Aorta (tissue), 5 donors: ENCODE measurements around the gene IL17RD. TPM values are rescaled to one million over a fixed set of nuclear protein-coding genes. Genes with fewer than 3 reads are reported as not detected.

Experiments used
- ATAC-seq: fragments of 200-7000 bp; cut with Tn5 transposase; one replicate; pipeline ENCODE4 v1.9.1; 2022; ENCODE audit warnings: moderate library complexity; ENCODE audit not compliant: low FRiP score
- DNase-seq, 2 donors: peaks; one replicate each; pipeline ENCODE4 v3.0.0-alpha.2; 2020
- H3K27ac ChIP-seq, 2 donors: one replicate each; pipeline ENCODE4 v1.5.1; 2013; ENCODE audit warnings: low read length in 2 of 2, mild to moderate bottlenecking in 2 of 2, moderate library complexity in 2 of 2, control low read depth in 1 of 2, inconsistent platforms in 1 of 2, low read depth in 1 of 2
- H3K27me3 ChIP-seq, 2 donors: one replicate each; pipeline ENCODE4 v1.6.1; 2013; ENCODE audit warnings: control low read depth in 1 of 2, low read length in 1 of 2, mild to moderate bottlenecking in 1 of 2, moderate library complexity in 1 of 2; ENCODE audit not compliant: insufficient read depth in 2 of 2, control insufficient read depth in 1 of 2
- H3K36me3 ChIP-seq, 2 donors: one replicate each; pipeline ENCODE4 v1.6.1; 2013; ENCODE audit warnings: control low read depth in 1 of 2, low read length in 1 of 2, mild to moderate bottlenecking in 1 of 2; ENCODE audit not compliant: insufficient read depth in 2 of 2, control insufficient read depth in 1 of 2
- H3K4me1 ChIP-seq, 2 donors: one replicate each; pipeline ENCODE4 v1.6.1; 2013; ENCODE audit warnings: low read length in 2 of 2, control low read depth in 1 of 2, mild to moderate bottlenecking in 1 of 2, moderate library complexity in 1 of 2; ENCODE audit not compliant: insufficient read depth in 2 of 2, control insufficient read depth in 1 of 2
- H3K4me3 ChIP-seq, 2 donors: one replicate each; pipeline ENCODE4 v1.5.1; 2013; ENCODE audit warnings: low read length in 2 of 2, control low read depth in 1 of 2, mild to moderate bottlenecking in 1 of 2
- H3K9me3 ChIP-seq: one replicate; pipeline ENCODE4 v1.6.1; 2013; ENCODE audit warnings: mild to moderate bottlenecking, low read length; ENCODE audit not compliant: control insufficient read depth
- WGBS, 2 donors: extraction: QIAGEN DNeasy Blood & Tissue Kit; methylation state at CpG; one replicate each; pipeline ENCODE4 v1.1.7; 2013; 5-methylcytosine and 5-hydroxymethylcytosine counted together
- intact Hi-C, 2 donors: fragments of 100-400 bp; cut with DNase I; formaldehyde crosslinking; loops; one replicate each; pipeline versions ENCODE4 v1.14.2 to v1.15.0; 2022
- long read RNA-seq, 2 donors: library from polyadenylated mRNA; unstranded; transcript quantifications; one replicate each; pipeline ENCODE4 v2.0.0, GENCODE V29; 2020 to 2021
- polyA plus RNA-seq, 2 donors: library from polyadenylated mRNA; stranded (reverse); fragments of 200-250 nt; gene quantifications; one replicate each; pipeline ENCODE4 v1.2.3, GENCODE V29; 2013
- total RNA-seq, 2 donors: library from RNA; stranded (reverse); fragmentation: NEBNext Ultra II Directional; extraction: Animal tissue kit (Norgen Biotek cat#: 25700); gene quantifications; one replicate each; pipeline ENCODE4 v1.2.1, GENCODE V29; 2021
- donor health status: healthy with polysubstance abuse.
- donor health status: Bipolar disorder and iron deficiency.
- donor health status: DM: no; HTN: no; CAD: no.
- donor health status: DM: no; HTN: no; CAD: no.
- donor health status: DM: yes; HTN: yes; CAD: no.

Gene IL17RD
- total RNA-seq (10 to 100 TPM in 1 of 2 donors, 1 to 10 TPM in 1; 4.3 to 17.0 TPM), polyA plus RNA-seq (under 1 TPM; 0.63 to 0.64 TPM)
- long read RNA-seq, donor 1, full-length matches to known transcripts, result 2 of 4 reads
- long read RNA-seq, donor 1, partial matches to known transcripts, result 2 of 4 reads
- long read RNA-seq, donor 1, other reads (novel, unspliced or antisense), result 0 of 4 reads
- long read RNA-seq, donor 2, full-length matches to known transcripts, result 2 of 5 reads
- long read RNA-seq, donor 2, partial matches to known transcripts, result 0 of 5 reads
- long read RNA-seq, donor 2, other reads (novel, unspliced or antisense), result 3 of 5 reads

DNA sequence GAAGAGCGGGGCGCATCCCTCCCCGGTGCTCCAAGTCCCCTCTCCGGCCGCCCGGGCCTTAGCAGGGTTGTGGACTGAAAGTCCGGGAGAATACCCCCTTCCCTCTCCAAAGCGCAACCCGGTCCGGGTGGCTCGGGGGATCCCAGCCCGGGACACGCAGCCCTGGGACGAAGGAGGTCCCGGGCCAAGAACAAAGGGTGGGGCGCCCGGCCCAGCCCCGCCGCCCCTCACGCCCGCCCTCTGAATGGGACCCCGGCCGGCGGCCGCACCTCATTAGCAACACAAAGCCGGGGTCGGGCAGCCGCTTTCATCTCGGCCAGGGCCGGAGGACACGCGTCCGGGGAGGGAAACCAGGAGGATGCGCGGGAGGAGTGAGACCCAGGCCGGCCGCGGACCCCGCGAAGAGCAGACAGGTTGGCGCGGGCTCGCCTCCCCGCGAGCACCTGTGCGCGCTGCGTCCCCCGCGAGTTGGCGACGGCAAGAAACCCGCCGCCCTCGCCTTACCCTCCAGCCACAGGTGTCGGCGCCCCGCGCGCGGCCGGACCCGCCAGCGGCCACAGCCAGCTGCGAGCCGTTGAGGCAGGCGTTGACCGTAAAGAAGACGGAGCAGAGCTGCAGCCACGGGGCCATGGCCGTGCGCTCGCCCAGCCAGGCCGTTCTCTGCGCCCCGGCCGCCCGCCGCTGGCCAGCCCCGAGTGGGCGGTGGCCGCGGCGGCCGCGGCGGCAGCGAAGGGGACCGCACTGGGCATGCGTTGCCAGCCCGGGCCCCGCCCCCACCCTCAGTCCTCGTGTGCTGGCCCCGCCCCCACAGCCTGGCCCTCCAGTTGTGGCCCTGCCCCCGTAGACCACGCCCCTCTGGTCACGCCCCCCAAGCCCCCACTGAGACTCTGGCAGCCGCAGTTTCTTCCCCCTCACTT is at the start of gene IL17RD:
Gene IL17RD, minus strand, starts transcription at position 697 of the 917 bp plus-strand sequence. Its CDS starts 67 bp downstream, at position 630.
- DNase-seq (peak; percentile 81 to 94), ATAC-seq (peak; percentile 88)
- Histone ChIP-seq H3K9me3 (no peaks in the 10 kb centered on the region), H3K36me3 (no peaks in the 10 kb centered on the region), H3K4me1 (no peaks in the 10 kb centered on the region), H3K27ac (no peak within 1 kb of the TSS), H3K27me3 (no peaks in the 10 kb centered on the region), H3K4me3 (peak within 1 kb of the TSS; percentile 79 to 93)
- 0 to 1% methylated on average over 70 to 98 of the region's 98 CpGs for WGBS, 2 donors
- intact Hi-C loops, result loop anchor here (2.0 to 10.0 kb wide), 6 partner anchors 62 to 690 kb away; partner anchors contain the start of genes APPL1 (in 2 of the 2) and PDE12 (in 1 of the 2)

DNA sequence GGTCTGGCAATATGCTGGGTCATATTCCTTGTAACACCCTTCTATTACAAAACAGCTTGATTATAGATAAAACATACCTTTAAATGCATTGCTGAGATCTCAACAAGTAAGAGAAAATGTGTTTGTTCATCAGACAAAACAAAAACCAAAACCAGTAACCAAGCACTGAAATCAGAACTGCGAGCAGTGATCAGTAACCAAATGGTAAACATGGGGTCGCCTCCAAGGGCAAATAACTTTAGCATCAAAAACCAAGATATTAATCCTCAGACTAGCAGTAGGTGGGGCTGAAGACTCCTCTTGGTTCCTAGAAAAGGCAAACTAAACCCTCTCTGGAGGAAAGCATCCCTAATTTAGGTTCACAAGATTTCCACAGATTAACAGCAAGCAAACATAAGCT is 41.3 kb upstream of the IL17RD start:
- Histone ChIP-seq H3K4me1 (no peaks in the 10 kb centered on the region), H3K9me3 (no peaks in the 10 kb centered on the region), H3K4me3 (no peak overlapping the region), H3K27ac (no peak overlapping the region), H3K36me3 (no peaks in the 10 kb centered on the region), H3K27me3 (no peaks in the 10 kb centered on the region)
- intact Hi-C loops, result no loop called here
- 89 to 92% methylated on average over 2 of the region's 2 CpGs for WGBS, 2 donors
- DNase-seq, result no peak
- no peak for ATAC-seq

DNA sequence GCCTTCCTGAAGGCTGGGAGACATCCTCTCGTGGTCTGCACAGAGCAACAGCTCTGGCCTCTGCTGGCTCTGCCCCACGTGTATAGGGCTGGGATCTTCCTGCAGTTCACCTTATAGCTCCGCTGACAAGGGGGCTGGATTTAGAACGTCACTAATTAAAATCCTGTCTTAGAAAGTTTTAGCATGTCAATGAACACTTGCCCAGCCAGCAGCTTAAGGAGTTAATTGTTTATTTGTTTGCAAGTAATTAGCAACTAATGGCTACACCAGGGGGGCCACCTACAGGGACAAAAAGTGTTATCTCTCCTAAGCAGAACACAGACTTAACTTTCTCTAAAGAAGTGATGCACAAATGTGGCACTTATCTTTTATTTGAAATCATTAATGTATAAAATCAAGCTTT is 34.7 kb upstream of the IL17RD start, which contains the start of gene HESX1:
Gene HESX1, minus strand, starts transcription at position 84 of the 403 bp plus-strand sequence. Its CDS starts 60 bp downstream, at position 24.
- Histone ChIP-seq H3K4me3 (no peak within 1 kb of the TSS), H3K9me3 (no peaks in the 10 kb centered on the region), H3K27ac (no peak within 1 kb of the TSS), H3K27me3 (no peaks in the 10 kb centered on the region), H3K4me1 (no peaks in the 10 kb centered on the region), H3K36me3 (no peaks in the 10 kb centered on the region)
- intact Hi-C loops, result no loop called here
- 51 to 57% methylated on average over 4 of the region's 4 CpGs for WGBS, 2 donors
- ATAC-seq (no peak), DNase-seq (no peak)

DNA sequence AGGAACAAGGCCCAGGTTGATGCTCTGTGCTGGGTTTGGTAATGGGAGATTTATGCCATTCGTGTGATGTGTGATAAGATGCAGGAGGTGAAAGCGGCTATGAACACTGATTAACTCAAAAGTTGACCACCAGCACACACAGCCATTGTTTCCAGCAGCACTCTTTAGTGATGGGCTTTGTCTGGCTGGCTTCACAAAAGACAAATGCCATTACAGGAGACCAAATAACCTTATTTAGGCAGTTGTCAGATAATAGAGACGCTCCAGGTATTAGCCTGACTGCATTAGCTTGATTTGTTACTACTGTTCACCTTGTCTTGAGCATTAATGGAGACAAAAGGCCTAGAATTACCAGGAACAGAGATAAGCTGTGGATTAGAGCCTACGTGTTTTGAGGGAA is 29.5 kb upstream of the IL17RD start:
- H3K4me3 ChIP-seq, result no peak overlapping the region
- no peaks in the 10 kb centered on the region for H3K4me1 ChIP-seq
- WGBS, 2 donors, result 94% methylated on average over 4 of the region's 4 CpGs
- H3K27me3 ChIP-seq, result no peaks in the 10 kb centered on the region
- no peaks in the 10 kb centered on the region for H3K36me3 ChIP-seq
- no peaks in the 10 kb centered on the region for H3K9me3 ChIP-seq
- no peak for ATAC-seq
- DNase-seq, result no peak
- intact Hi-C loops, result no loop called here
- no peak overlapping the region for H3K27ac ChIP-seq

DNA sequence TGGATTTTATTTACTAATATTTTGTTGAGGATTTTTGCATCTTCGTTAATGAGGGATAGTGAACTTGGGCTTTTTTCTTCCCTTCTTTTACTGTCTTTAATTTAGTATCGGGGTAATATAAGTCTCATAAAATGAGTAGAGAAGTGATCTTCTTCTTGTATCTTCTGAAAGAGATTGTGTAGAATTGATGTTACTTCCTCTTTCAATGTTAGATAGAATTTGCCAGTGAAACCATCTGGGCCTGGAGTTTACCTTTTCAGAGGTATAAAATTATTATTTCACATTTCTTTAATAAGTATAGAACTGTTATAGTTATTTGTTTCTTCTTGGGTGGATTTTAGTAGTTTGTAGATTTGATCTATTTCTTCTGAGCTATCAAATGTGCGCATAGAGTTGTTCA is 26.9 kb upstream of the IL17RD start:
- no peaks in the 10 kb centered on the region for H3K36me3 ChIP-seq
- 96 to 97% methylated on average over 3 of the region's 3 CpGs for WGBS, 2 donors
- no peaks in the 10 kb centered on the region for H3K9me3 ChIP-seq
- ATAC-seq (no peak), DNase-seq (no peak)
- H3K4me3 ChIP-seq, result no peak overlapping the region
- no peaks in the 10 kb centered on the region for H3K27me3 ChIP-seq
- intact Hi-C loops, result no loop called here
- no peaks in the 10 kb centered on the region for H3K4me1 ChIP-seq
- H3K27ac ChIP-seq, result no peak overlapping the region

DNA sequence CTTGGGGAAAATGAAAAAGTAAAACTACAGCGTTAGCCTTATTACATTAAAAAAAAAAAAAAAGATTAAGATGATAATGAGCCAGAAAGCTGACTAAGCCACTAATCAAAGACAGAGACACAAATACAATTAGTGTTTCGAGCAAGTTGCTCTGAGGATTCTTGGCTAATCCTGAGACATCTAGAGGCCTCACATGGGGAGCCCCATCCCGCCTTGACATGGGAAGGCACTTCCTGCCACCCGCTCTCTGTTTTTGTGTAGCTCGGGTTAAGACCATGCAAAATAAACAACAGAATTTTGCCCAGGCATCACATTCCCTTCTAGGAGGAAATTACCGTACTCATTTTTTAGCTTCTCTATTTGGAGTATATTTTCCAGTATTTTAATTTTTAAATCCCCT is 19.4 kb upstream of the IL17RD start:
- H3K4me1 ChIP-seq, result no peaks in the 10 kb centered on the region
- DNase-seq (no peak), ATAC-seq (no peak)
- no peak overlapping the region for H3K27ac ChIP-seq
- no peak overlapping the region for H3K4me3 ChIP-seq
- WGBS, 2 donors, result 36 to 42% methylated on average over 6 of the region's 6 CpGs
- H3K9me3 ChIP-seq, result no peaks in the 10 kb centered on the region
- H3K36me3 ChIP-seq, result no peaks in the 10 kb centered on the region
- H3K27me3 ChIP-seq, result no peaks in the 10 kb centered on the region
- intact Hi-C loops, result no loop called here

DNA sequence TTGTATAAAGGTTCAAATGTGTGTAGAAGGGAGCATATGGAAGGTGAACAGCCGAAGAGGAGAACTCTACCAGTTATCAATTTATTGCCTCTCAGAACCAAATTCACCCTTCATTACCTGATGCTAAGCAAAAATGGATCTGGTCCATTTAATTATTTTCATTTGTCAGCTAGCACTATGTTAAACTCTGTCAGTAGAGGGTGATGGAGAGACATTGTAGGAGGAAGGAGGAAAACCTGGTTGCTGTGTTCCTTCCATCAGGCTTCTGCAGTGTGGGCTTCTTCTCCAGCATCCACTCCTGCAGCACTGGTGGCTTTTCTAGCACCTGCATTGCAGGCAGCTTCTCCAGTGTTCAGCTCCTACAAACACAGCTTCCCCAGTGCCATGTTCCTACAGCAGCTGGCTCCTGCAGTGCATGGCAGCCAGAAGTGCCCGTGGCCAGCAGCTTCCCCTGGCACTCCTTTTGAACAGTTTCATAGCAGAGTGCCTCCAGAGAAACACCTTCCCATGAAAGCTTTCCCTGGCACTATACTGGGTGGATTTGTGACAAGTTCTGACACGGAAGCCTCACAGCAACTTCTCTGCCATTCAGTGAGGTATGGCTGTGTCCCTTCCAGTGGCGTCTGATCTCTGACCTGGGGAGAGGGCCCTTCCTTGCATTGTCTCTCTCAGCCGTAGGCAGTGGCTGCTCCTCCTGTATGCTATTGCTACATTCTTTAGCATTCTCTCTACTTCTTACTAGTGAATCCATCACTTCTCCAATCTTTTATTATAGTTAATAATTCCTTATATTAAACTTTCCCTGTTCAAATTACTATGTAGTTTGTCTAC is 14.6 kb upstream of the IL17RD start:
- Histone ChIP-seq H3K36me3 (no peaks in the 10 kb centered on the region), H3K27me3 (no peaks in the 10 kb centered on the region), H3K4me1 (no peaks in the 10 kb centered on the region), H3K27ac (no peak overlapping the region), H3K9me3 (no peaks in the 10 kb centered on the region), H3K4me3 (no peak overlapping the region)
- ATAC-seq (no peak), DNase-seq (no peak)
- intact Hi-C loops, result no loop called here
- WGBS, 2 donors, result 62 to 65% methylated on average over 5 of the region's 5 CpGs

DNA sequence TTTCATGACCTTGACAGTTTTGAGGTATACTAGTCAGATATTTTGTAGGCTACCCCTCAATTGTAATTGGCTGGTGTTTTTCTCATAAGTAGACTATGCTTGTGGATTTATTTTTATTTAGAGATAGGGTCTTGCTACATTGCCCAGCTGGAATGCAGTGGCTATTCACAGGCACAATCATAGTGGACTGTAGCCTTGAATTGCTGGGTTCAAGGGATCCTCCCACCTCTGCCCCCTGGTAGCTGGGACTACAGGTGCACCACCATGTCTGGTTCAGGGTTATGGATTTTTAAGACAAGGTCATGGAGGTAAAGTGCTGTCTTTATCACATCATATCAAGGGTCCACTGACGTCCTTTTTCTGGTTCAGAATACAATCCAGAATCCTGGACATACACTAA is 10.9 kb upstream of the IL17RD start:
- intact Hi-C loops, result no loop called here
- ATAC-seq, result no peak
- no peak for DNase-seq
- Histone ChIP-seq H3K4me3 (no peak overlapping the region), H3K4me1 (no peaks in the 10 kb centered on the region), H3K9me3 (no peaks in the 10 kb centered on the region), H3K36me3 (no peaks in the 10 kb centered on the region), H3K27ac (no peak overlapping the region), H3K27me3 (no peaks in the 10 kb centered on the region)
- WGBS, 2 donors, result 56 to 68% methylated on average over 1 of the region's 1 CpG
